H1 (cell line): ENCODE data around the gene COMT. TPM values are rescaled to one million over a fixed set of nuclear protein-coding genes. Genes with fewer than 3 reads are reported as not detected.

ENCODE experiments used
- POU5F1 ChIP-seq: IDR thresholded peaks from 2 replicates; pipeline ENCODE4 v1.6.1; 2011; ENCODE audit warnings: low read depth, mild to moderate bottlenecking, low read length, moderate library complexity
- polyA plus RNA-seq, 7 experiments: library from polyadenylated mRNA; depleted of rRNA in 3 of 7; stranded (reverse) in 5 of 7; unstranded in 2 of 7; fragments of >200 nt in 5 of 7; fragments of 200-250 nt in 2 of 7; gene quantifications; 1 replicate in 5 of 7; 2 replicates in 1 of 7; 4 replicates in 1 of 7; pipeline versions ENCODE4 v1.2.1 to v1.2.3, GENCODE V29; 2011 to 2013; ENCODE audit warnings: missing spikeins in 2 of 7, mixed read lengths in 2 of 7
- total RNA-seq: library from RNA; stranded (reverse); fragmentation: NEBNext Ultra II Directional; extraction: Animal tissue kit (Norgen Biotek cat#: 25700); gene quantifications from 2 replicates; pipeline ENCODE4 v1.2.1, GENCODE V29; 2021

The COMT gene
- total and polyA plus RNA-seq, 2 of the 8 experiments (the other 6 are each of a cell fraction or from before 2014, with no cell fraction given) = 15.2 to 33.7 TPM

GRCh38 chr22:19981961-19982920 is 40.7 kb downstream of the COMT start (continued):
- no peak for TF ChIP-seq POU5F1
- TF ChIP-seq, all 59 proteins: peak for 0
